ENCODE measurements around the gene MUC5AC.

GRCh38 chr11:1157341-1157644 lies 460 bp upstream of the MUC5AC start:
- TF ChIP-seq HMGA2 (CRISPR knock-in tag; IDR thresholded peaks at IDR 0.05), result no peak
- no peak for TF ChIP-seq CTCF (IDR thresholded peaks at IDR 0.05)
- TF ChIP-seq JUN (CRISPR knock-in tag; IDR thresholded peaks at IDR 0.05), result no peak
- TF ChIP-seq GABPB1 (CRISPR knock-in tag; IDR thresholded peaks at IDR 0.05), result no peak
